Upper lobe of right lung (tissue), 1 donor: ENCODE results near the gene ZBP1. TPM values are rescaled to one million over a fixed set of nuclear protein-coding genes. Genes with fewer than 3 reads are reported as not detected.

ENCODE experiments used
- ATAC-seq: fragments of 200-7000 bp; cut with Tn5 transposase; one replicate; pipeline ENCODE4 v1.9.1; 2020; ENCODE audit warnings: mild to moderate bottlenecking, moderate library complexity
- DNase-seq: peaks from one replicate; pipeline ENCODE4 v3.0.0-alpha.2; 2020
- H3K27ac ChIP-seq: fragments of 200-600 bp; one replicate; pipeline ENCODE4 v1.8.0; 2022
- H3K27me3 ChIP-seq: fragments of 200-600 bp; one replicate; pipeline ENCODE4 v1.8.0; 2022; ENCODE audit warnings: mild to moderate bottlenecking
- H3K36me3 ChIP-seq: fragments of 200-600 bp; one replicate; pipeline ENCODE4 v1.8.0; 2022
- H3K4me1 ChIP-seq: fragments of 200-600 bp; one replicate; pipeline ENCODE4 v1.8.0; 2022
- H3K4me3 ChIP-seq: fragments of 200-600 bp; one replicate; pipeline ENCODE4 v1.8.0; 2022; ENCODE audit warnings: mild to moderate bottlenecking
- H3K9me3 ChIP-seq: fragments of 200-600 bp; one replicate; pipeline ENCODE4 v1.8.0; 2022
- CTCF ChIP-seq: fragments of 200-600 bp; IDR thresholded peaks from one replicate; pipeline ENCODE4 v1.8.0; 2022; ENCODE audit warnings: antibody characterized with exemption
- intact Hi-C: fragments of 100-400 bp; cut with DNase I; formaldehyde crosslinking; loops from one replicate; pipeline ENCODE4 v1.11.0; 2022
- total RNA-seq: library from RNA; stranded (reverse); fragmentation: NEBNext Ultra II Directional; extraction: Animal tissue kit (Norgen Biotek cat#: 25700); gene quantifications from one replicate; pipeline ENCODE4 v1.2.1, GENCODE V29; 2021
- donor health status: DM: no; HTN: yes; CAD: no; lungs with severe emphysema.

Gene ZBP1
- total RNA-seq, 1 donor from 2014 or later, result 2.7 TPM

GRCh38 chr20:57595041-57596030 is 24.9 kb downstream of the ZBP1 start:
- no peak for TF ChIP-seq CTCF
- no peak for DNase-seq

GRCh38 chr20:57594092-57594951 is 25.9 kb downstream of the ZBP1 start:
- intact Hi-C loops, result loop anchor here (5.0 to 10.0 kb wide), 2 partner anchors 72 to 220 kb away; no protein-coding TSS in a partner anchor
- DNase-seq (peak; percentile 80), ATAC-seq (peak; percentile 49)

More at GRCh38 chr20:57595041-57596030, 24.9 kb downstream of the ZBP1 start:
- Histone ChIP-seq H3K9me3 (no peaks in the 10 kb centered on the region), H3K36me3 (no peaks in the 10 kb centered on the region), H3K27ac (no peak overlapping the region), H3K27me3 (no peaks in the 10 kb centered on the region), H3K4me3 (no peak overlapping the region), H3K4me1 (peaks cover 7% of the 10 kb centered on the region)
- ATAC-seq, result no peak
- intact Hi-C loops, result loop anchor here (5.0 to 10.0 kb wide), 2 partner anchors 221 to 612 kb away; no protein-coding TSS in a partner anchor

GRCh38 chr20:57593134-57593886 is 26.9 kb downstream of the ZBP1 start:
- intact Hi-C loops, result loop anchor here (5.0 to 10.0 kb wide), 2 partner anchors 71 to 219 kb away; no protein-coding TSS in a partner anchor
- H3K27ac ChIP-seq, result no peak overlapping the region
- H3K27me3 ChIP-seq, result no peaks in the 10 kb centered on the region
- no peak for TF ChIP-seq CTCF
- peaks cover 7% of the 10 kb centered on the region for H3K4me1 ChIP-seq
- no peaks in the 10 kb centered on the region for H3K36me3 ChIP-seq
- no peak overlapping the region for H3K4me3 ChIP-seq
- no peaks in the 10 kb centered on the region for H3K9me3 ChIP-seq
- no peak for ATAC-seq
- DNase-seq, result no peak

More at GRCh38 chr20:57594092-57594951, 25.9 kb downstream of the ZBP1 start:
- H3K27me3 ChIP-seq, result no peaks in the 10 kb centered on the region
- no peak overlapping the region for H3K27ac ChIP-seq
- H3K4me3 ChIP-seq, result no peak overlapping the region
- TF ChIP-seq CTCF, result peak; percentile 91
- no peaks in the 10 kb centered on the region for H3K36me3 ChIP-seq
- H3K9me3 ChIP-seq, result no peaks in the 10 kb centered on the region
- peaks cover 7% of the 10 kb centered on the region for H3K4me1 ChIP-seq

- H3K27me3 ChIP-seq, result no peaks in the 10 kb centered on the region
- H3K4me3 ChIP-seq, result no peak overlapping the region
- no peak overlapping the region for H3K27ac ChIP-seq
- H3K36me3 ChIP-seq, result no peaks in the 10 kb centered on the region
- intact Hi-C loops, result loop anchor here (5.0 to 10.0 kb wide), 2 partner anchors 70 to 218 kb away; no protein-coding TSS in a partner anchor
- peaks cover 7% of the 10 kb centered on the region for H3K4me1 ChIP-seq
- ATAC-seq, result no peak
- H3K9me3 ChIP-seq, result no peaks in the 10 kb centered on the region
- DNase-seq, result no peak
- TF ChIP-seq CTCF, result no peak
Measured at GRCh38 chr20:57592263-57593092, 27.7 kb downstream of the ZBP1 start.
